22Rv1 (cell line): Measurements from ENCODE around the gene COBL.

Source experiments
- ZFX ChIP-seq: fragments of 450-650 bp; IDR thresholded peaks from 2 replicates; pipeline ENCODE4 v1.6.1; 2017; ENCODE audit warnings: antibody characterized with exemption, borderline replicate concordance
- TF ChIP-seq, protein P1 (sequence below): fragments of 450-650 bp; IDR thresholded peaks from 2 replicates; pipeline ENCODE4 v1.5.1; 2017; ENCODE audit warnings: mild to moderate bottlenecking

GRCh38 chr7:51132661-51133060, 183.9 kb downstream of the COBL start:
- TF ChIP-seq, protein P1, sequence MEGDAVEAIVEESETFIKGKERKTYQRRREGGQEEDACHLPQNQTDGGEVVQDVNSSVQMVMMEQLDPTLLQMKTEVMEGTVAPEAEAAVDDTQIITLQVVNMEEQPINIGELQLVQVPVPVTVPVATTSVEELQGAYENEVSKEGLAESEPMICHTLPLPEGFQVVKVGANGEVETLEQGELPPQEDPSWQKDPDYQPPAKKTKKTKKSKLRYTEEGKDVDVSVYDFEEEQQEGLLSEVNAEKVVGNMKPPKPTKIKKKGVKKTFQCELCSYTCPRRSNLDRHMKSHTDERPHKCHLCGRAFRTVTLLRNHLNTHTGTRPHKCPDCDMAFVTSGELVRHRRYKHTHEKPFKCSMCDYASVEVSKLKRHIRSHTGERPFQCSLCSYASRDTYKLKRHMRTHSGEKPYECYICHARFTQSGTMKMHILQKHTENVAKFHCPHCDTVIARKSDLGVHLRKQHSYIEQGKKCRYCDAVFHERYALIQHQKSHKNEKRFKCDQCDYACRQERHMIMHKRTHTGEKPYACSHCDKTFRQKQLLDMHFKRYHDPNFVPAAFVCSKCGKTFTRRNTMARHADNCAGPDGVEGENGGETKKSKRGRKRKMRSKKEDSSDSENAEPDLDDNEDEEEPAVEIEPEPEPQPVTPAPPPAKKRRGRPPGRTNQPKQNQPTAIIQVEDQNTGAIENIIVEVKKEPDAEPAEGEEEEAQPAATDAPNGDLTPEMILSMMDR: no peak
- no peak for TF ChIP-seq ZFX
